ENCODE data around the gene TRIML1. TPM values are rescaled to one million over a fixed set of nuclear protein-coding genes. Genes with fewer than 3 reads are reported as not detected.

TRIML1 gene
- total RNA-seq, 1 experiment from 2014 or later, result not detected

DNA sequence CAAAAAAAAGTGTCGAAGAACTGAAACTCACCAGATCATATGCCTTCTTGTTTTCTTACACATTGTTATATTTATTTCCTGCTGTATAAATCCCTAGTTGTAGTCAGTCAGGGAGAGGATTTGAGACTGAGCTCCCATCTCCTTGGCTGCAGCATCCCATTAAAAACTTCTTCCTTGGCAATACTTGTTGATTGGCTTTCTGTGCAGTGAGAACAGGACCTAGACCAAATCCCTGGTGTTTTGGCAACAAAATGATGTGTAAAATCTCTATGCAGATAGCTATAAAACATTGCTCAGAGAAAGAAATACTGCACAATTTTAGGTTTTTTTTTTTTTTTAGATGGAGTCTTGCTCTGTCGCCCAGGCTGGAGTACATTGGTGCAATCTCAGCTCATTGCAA is 47.9 kb downstream of the TRIML1 start:
- ChIA-PET CTCF (no interaction called here), POLR2A (ENCODE audit: unreplicated experiment) (no interaction called here)
- Histone ChIP-seq H3K4me1 (ENCODE audit: insufficient read depth, low read length) (no peaks in the 10 kb centered on the region), H3K36me3 (ENCODE audit: low read depth, low read length) (no peaks in the 10 kb centered on the region), H4K20me1 (ENCODE audit: low read length) (no peaks in the 10 kb centered on the region), H3K9me3 (ENCODE audit: low read length) (no peaks in the 10 kb centered on the region), H3K9me2 (replicated peaks; ENCODE audit: low read length) (no peaks in the 10 kb centered on the region), H3F3A (ENCODE audit: low read length, unreplicated experiment) (no peaks in the 10 kb centered on the region), H3K4me3 (ENCODE audit: low read length) (no peak overlapping the region), H3K9ac (ENCODE audit: low read length) (no peak overlapping the region), H3K27ac (ENCODE audit: low read length) (no peak overlapping the region), H3K79me2 (ENCODE audit: low read length) (no peaks in the 10 kb centered on the region), H2AFZ (ENCODE audit: low read length) (no peak overlapping the region), H3K27me3 (ENCODE audit: low read length) (no peaks in the 10 kb centered on the region), H3K4me2 (ENCODE audit: low read length) (no peak overlapping the region)
- DNase-seq (no peak), ATAC-seq (no peak)
- intact Hi-C loops (cut with micrococcal nuclease), result no loop called here
- BruUV-seq (replicated peaks), result no TSS peak
- no peak for TF ChIP-seq EZH2phosphoT487 (IDR thresholded peaks at IDR 0.05; ENCODE audit: borderline replicate concordance, low read length)
- TF ChIP-seq CTCF (conservative IDR thresholded peaks at IDR 0.05; ENCODE audit: low read depth, low read length), result no peak
- TF ChIP-seq EZH2 (IDR thresholded peaks at IDR 0.05; ENCODE audit: low read length, unreplicated experiment), result no peak

DNA sequence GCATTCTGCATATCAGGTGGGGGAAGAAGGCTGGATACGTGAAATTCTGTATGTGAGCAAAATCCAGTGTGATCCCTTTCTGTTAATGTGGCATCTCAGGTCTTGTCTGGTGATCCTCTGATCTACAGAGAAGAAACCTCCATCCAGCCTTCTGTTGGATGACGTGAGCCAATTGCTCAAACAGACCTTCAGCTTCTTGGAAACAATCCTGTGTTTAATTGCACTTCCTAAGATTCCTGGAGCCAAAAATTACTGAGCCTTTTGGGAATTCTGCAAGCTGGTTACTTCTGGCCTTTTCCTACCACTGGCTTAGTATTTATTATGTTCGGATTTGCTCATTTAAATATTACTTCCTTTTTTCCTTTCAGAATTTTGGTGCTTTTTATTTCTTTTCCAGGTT is 51.2 kb downstream of the TRIML1 start:
- intact Hi-C loops (cut with micrococcal nuclease), result no loop called here
- no peak overlapping the region for H3K9ac ChIP-seq (ENCODE audit: low read length)

DNA sequence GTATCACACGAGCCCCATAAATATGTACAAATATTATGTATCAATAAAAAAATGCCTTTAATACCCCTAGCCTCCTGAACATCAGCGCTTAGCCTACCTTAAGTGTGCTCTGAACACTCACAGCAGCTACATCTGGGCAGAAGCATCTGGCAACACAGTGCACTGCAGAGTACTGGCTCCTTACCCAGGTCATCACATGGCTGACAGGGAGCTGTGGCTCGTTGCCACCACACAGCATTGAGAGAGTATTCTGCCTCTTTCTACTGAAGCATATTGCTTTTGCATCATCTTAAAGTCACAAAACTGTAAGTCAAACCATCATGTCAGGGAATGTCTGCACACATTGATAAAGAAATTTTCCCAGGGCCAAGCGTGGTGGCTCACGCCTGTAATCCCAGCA is 55.2 kb downstream of the TRIML1 start:
- Histone ChIP-seq H3K27me3 (ENCODE audit: low read length) (no peaks in the 10 kb centered on the region), H3K9me3 (ENCODE audit: low read length) (no peaks in the 10 kb centered on the region), H3K27ac (ENCODE audit: low read length) (no peak overlapping the region), H3K9me2 (replicated peaks; ENCODE audit: low read length) (no peaks in the 10 kb centered on the region), H3K4me1 (ENCODE audit: insufficient read depth, low read length) (no peaks in the 10 kb centered on the region), H3K4me2 (ENCODE audit: low read length) (no peak overlapping the region), H2AFZ (ENCODE audit: low read length) (no peak overlapping the region), H3K4me3 (ENCODE audit: low read length) (no peak overlapping the region), H3K9ac (ENCODE audit: low read length) (no peak overlapping the region), H3F3A (ENCODE audit: low read length, unreplicated experiment) (no peaks in the 10 kb centered on the region), H4K20me1 (ENCODE audit: low read length) (no peaks in the 10 kb centered on the region), H3K36me3 (ENCODE audit: low read depth, low read length) (no peaks in the 10 kb centered on the region), H3K79me2 (ENCODE audit: low read length) (no peaks in the 10 kb centered on the region)
- ChIA-PET CTCF (no interaction called here), POLR2A (ENCODE audit: unreplicated experiment) (no interaction called here)
- no TSS peak for BruUV-seq (replicated peaks)
- intact Hi-C loops (cut with micrococcal nuclease), result no loop called here
- DNase-seq (no peak), ATAC-seq (no peak)
- TF ChIP-seq EZH2 (IDR thresholded peaks at IDR 0.05; ENCODE audit: low read length, unreplicated experiment), result no peak
- TF ChIP-seq EZH2phosphoT487 (IDR thresholded peaks at IDR 0.05; ENCODE audit: borderline replicate concordance, low read length), result no peak
- TF ChIP-seq CTCF (conservative IDR thresholded peaks at IDR 0.05; ENCODE audit: low read depth, low read length), result no peak

More for the DNA sequence above, 51.2 kb downstream of the TRIML1 start:
- no peak overlapping the region for H3K4me3 ChIP-seq (ENCODE audit: low read length)
- H4K20me1 ChIP-seq (ENCODE audit: low read length), result no peaks in the 10 kb centered on the region
- no peaks in the 10 kb centered on the region for H3K36me3 ChIP-seq (ENCODE audit: low read depth, low read length)
- H3K79me2 ChIP-seq (ENCODE audit: low read length), result no peaks in the 10 kb centered on the region
- ATAC-seq (no peak), DNase-seq (no peak)
- no peaks in the 10 kb centered on the region for H3F3A ChIP-seq (ENCODE audit: low read length, unreplicated experiment)
- no peak overlapping the region for H3K27ac ChIP-seq (ENCODE audit: low read length)
- no peaks in the 10 kb centered on the region for H3K4me1 ChIP-seq (ENCODE audit: insufficient read depth, low read length)
- no peaks in the 10 kb centered on the region for H3K9me3 ChIP-seq (ENCODE audit: low read length)
- H3K27me3 ChIP-seq (ENCODE audit: low read length), result no peaks in the 10 kb centered on the region
- POLR2A ChIA-PET (ENCODE audit: unreplicated experiment), result no interaction called here
- CTCF ChIA-PET, result no interaction called here
- BruUV-seq (replicated peaks), result no TSS peak
- no peak overlapping the region for H3K4me2 ChIP-seq (ENCODE audit: low read length)
- no peaks in the 10 kb centered on the region for H3K9me2 ChIP-seq (replicated peaks; ENCODE audit: low read length)
- no peak overlapping the region for H2AFZ ChIP-seq (ENCODE audit: low read length)
- TF ChIP-seq EZH2phosphoT487 (IDR thresholded peaks at IDR 0.05; ENCODE audit: borderline replicate concordance, low read length) (no peak), CTCF (conservative IDR thresholded peaks at IDR 0.05; ENCODE audit: low read depth, low read length) (no peak), EZH2 (IDR thresholded peaks at IDR 0.05; ENCODE audit: low read length, unreplicated experiment) (no peak)
